Measurements from ENCODE around the gene HDAC3. TPM values are rescaled to one million over a fixed set of nuclear protein-coding genes. Genes with fewer than 3 reads are reported as not detected.

The HDAC3 gene
- total RNA-seq, 4 donors from 2014 or later, result 44.2 to 62.7 (median 54.6) TPM

- intact Hi-C loops (cut with DNase I), result no loop called here
- H3K27me3 ChIP-seq, result no peaks in the 10 kb centered on the region
- H3K9me3 ChIP-seq, result no peaks in the 10 kb centered on the region
- no peak for DNase-seq
- peaks cover 24 to 32% of the 10 kb centered on the region in 2 donors for H3K36me3 ChIP-seq
- 94 to 97% methylated on average over 5 of the region's 5 CpGs for WGBS, 2 donors
- TF ChIP-seq POLR2A (IDR thresholded peaks at IDR 0.05) (no peak), CTCF (IDR thresholded peaks at IDR 0.05) (no peak)
- peaks cover 11 to 13% of the 10 kb centered on the region in 2 donors for H3K4me1 ChIP-seq
- no peak overlapping the region for H3K27ac ChIP-seq
- no peak overlapping the region for H3K4me3 ChIP-seq (replicated peaks in 1 of 3)
Observed at GRCh38 chr5:141630570-141631140, 6.0 kb downstream of the HDAC3 start.

DNA sequence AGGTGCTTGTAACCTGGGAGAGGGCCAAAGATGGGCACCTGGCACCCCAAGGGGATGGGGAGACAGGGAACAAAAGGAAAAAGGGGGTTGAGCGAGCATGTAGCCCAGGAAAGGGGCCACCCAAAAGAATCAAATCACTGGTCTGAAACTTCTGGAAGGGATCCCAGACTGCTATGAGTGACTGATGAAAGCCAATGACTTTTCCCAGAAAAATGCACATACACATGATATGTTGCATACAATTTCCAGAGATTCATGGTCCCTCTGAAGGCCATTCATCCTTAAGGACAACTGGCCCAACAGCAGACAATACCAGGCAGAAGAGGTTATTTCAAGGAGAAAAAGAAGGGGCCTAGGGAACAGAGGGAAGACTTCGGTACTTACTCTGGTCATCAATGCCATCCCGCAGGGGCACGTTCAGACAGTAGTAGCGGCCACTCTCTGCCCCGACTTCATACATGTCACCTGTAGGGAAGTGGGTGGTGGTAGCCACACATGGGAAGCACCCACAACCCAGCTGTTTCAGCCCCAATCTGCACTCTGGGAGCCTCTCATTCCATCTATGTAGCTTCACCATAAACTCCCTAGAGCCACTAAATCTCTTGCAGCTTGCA is 8.4 kb downstream of the HDAC3 start:
- H3K27me3 ChIP-seq, result no peaks in the 10 kb centered on the region
- H3K36me3 ChIP-seq, result peaks cover 44 to 45% of the 10 kb centered on the region in 2 donors
- no peak overlapping the region for H3K4me3 ChIP-seq (replicated peaks in 1 of 3)
- no peak overlapping the region for H3K27ac ChIP-seq
- WGBS, 2 donors, result 93% methylated on average over 6 of the region's 6 CpGs
- DNase-seq, result no peak
- intact Hi-C loops (cut with DNase I), result loop anchor here (5.0 kb wide), 1 partner anchor 36 kb away; no protein-coding TSS in a partner anchor
- no peak for TF ChIP-seq CTCF (IDR thresholded peaks at IDR 0.05)
- TF ChIP-seq POLR2A (IDR thresholded peaks at IDR 0.05), result no peak
- H3K9me3 ChIP-seq, result no peaks in the 10 kb centered on the region
- H3K4me1 ChIP-seq, result no peaks in the 10 kb centered on the region

GRCh38 chr5:141623611-141624010 is 13.0 kb downstream of the HDAC3 start:
- intact Hi-C loops (cut with DNase I), result no loop called here
- 82 to 90% methylated on average over 5 of the region's 5 CpGs for WGBS, 2 donors
- no peaks in the 10 kb centered on the region for H3K9me3 ChIP-seq

GRCh38 chr5:141623186-141623585 is 13.5 kb downstream of the HDAC3 start:
- H3K9me3 ChIP-seq, result no peaks in the 10 kb centered on the region
- peaks cover 47 to 50% of the 10 kb centered on the region in 2 donors for H3K36me3 ChIP-seq
- H3K27ac ChIP-seq, result no peak overlapping the region
- no peak for TF ChIP-seq POLR2A (IDR thresholded peaks at IDR 0.05)
- no peak for TF ChIP-seq CTCF (IDR thresholded peaks at IDR 0.05)
- H3K27me3 ChIP-seq, result no peaks in the 10 kb centered on the region
- no peaks in the 10 kb centered on the region for H3K4me1 ChIP-seq
- no peak overlapping the region for H3K4me3 ChIP-seq (replicated peaks in 1 of 3)
- intact Hi-C loops (cut with DNase I), result no loop called here
- DNase-seq, result no peak

More at GRCh38 chr5:141623611-141624010, 13.0 kb downstream of the HDAC3 start:
- Histone ChIP-seq H3K4me3 (replicated peaks in 1 of 3) (no peak overlapping the region), H3K36me3 (peaks cover 52 to 54% of the 10 kb centered on the region in 2 donors), H3K27me3 (no peaks in the 10 kb centered on the region), H3K27ac (no peak overlapping the region), H3K4me1 (no peaks in the 10 kb centered on the region)
- TF ChIP-seq CTCF (IDR thresholded peaks at IDR 0.05) (no peak), POLR2A (IDR thresholded peaks at IDR 0.05) (no peak)
- DNase-seq, result no peak

DNA sequence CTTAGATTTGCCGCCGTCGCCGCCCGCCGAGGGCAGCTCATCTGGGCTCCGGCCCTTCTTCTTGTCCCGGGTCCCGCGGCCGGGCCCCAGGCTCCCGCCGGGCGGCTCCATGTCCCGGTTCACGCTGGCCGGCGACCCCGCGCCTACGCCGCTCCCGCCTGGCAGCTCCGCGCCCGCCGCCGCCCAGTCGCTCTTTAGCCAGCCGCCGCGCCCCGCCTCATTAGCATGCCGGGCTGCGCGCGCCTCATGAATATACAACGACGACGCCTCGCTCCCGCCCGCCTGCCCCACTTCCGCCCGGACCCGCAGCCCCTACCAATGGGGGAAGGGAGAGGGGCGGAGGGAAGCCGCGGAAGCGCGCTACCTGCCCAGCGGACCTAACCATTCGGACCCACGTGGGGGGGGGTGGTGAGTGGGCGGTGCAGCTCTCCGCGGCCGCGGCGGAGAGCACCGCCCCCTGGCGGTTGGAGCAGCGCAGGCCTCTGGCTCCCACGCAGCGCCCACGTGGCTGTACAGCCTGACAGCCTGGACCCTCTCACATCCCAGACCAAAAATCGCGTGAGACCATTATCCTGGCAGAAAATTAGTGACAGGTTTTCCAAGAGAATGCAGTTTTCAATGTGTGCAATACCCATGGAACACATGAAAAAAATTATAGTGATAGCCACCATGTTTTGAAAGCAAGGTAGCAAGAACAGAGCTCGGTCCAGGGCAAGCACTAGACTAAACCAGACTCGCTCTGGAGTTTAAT is 17.7 kb downstream of the HDAC3 start, which contains the start of gene DIAPH1:
TSS of gene DIAPH1 (minus strand) at position 197 of the 751 bp plus-strand sequence. CDS start at position 111, 86 bp downstream.
- TF ChIP-seq CTCF (IDR thresholded peaks at IDR 0.05), result peak; percentile 90 to 99 (median 98)
- peak; percentile 67 to 95 for TF ChIP-seq POLR2A (IDR thresholded peaks at IDR 0.05)
- WGBS, 2 donors, result 2 to 10% methylated on average over 16 to 45 of the region's 70 CpGs
- Histone ChIP-seq H3K36me3 (peaks cover 21 to 23% of the 10 kb centered on the region in 2 donors), H3K4me1 (peaks cover 24 to 28% of the 10 kb centered on the region in 2 donors), H3K9me3 (no peaks in the 10 kb centered on the region), H3K27ac (peak within 1 kb of the TSS; percentile 94 to 98 (median 95)), H3K27me3 (no peaks in the 10 kb centered on the region), H3K4me3 (replicated peaks in 1 of 3) (peak within 1 kb of the TSS; percentile 78 to 89 (median 82))
- DNase-seq, result peak; percentile 99
- intact Hi-C loops (cut with DNase I), result no loop called here

Data from thyroid gland (tissue), 4 donors.